C4-2B (cell line): ENCODE measurements around the gene UNG.

Experiments
- H3K27ac ChIP-seq: fragments of 450-650 bp; 2 replicates; pipeline ENCODE4 v1.5.1; 2017
- ZFX ChIP-seq: fragments of 450-650 bp; IDR thresholded peaks from 2 replicates; pipeline ENCODE4 v1.6.1; 2017
- TF ChIP-seq, protein P1 (sequence below): fragments of 450-650 bp; conservative IDR thresholded peaks from 2 replicates; pipeline ENCODE4 v1.5.1; 2017; ENCODE audit warnings: mild to moderate bottlenecking

The UNG gene

DNA sequence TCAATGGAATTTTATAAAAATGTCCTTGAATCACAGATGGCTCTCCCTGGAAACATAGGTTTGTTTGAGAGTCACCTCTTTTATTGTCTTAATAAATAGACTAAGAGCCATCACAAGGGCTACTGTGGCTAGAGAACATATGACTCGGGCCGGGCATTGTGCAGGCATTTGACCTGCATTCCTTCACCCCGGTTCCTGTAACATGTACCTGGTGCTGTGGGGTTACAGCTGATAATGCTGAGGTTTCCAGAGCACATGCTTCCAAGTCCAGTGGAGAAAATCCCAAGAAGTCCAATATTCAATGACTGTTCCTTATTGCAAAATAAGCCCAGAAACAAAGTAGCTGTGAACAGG, 18.0 kb downstream of the UNG start:
- TF ChIP-seq, protein P1, sequence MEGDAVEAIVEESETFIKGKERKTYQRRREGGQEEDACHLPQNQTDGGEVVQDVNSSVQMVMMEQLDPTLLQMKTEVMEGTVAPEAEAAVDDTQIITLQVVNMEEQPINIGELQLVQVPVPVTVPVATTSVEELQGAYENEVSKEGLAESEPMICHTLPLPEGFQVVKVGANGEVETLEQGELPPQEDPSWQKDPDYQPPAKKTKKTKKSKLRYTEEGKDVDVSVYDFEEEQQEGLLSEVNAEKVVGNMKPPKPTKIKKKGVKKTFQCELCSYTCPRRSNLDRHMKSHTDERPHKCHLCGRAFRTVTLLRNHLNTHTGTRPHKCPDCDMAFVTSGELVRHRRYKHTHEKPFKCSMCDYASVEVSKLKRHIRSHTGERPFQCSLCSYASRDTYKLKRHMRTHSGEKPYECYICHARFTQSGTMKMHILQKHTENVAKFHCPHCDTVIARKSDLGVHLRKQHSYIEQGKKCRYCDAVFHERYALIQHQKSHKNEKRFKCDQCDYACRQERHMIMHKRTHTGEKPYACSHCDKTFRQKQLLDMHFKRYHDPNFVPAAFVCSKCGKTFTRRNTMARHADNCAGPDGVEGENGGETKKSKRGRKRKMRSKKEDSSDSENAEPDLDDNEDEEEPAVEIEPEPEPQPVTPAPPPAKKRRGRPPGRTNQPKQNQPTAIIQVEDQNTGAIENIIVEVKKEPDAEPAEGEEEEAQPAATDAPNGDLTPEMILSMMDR = no peak
- TF ChIP-seq ZFX = no peak
- no peak overlapping the region for H3K27ac ChIP-seq

DNA sequence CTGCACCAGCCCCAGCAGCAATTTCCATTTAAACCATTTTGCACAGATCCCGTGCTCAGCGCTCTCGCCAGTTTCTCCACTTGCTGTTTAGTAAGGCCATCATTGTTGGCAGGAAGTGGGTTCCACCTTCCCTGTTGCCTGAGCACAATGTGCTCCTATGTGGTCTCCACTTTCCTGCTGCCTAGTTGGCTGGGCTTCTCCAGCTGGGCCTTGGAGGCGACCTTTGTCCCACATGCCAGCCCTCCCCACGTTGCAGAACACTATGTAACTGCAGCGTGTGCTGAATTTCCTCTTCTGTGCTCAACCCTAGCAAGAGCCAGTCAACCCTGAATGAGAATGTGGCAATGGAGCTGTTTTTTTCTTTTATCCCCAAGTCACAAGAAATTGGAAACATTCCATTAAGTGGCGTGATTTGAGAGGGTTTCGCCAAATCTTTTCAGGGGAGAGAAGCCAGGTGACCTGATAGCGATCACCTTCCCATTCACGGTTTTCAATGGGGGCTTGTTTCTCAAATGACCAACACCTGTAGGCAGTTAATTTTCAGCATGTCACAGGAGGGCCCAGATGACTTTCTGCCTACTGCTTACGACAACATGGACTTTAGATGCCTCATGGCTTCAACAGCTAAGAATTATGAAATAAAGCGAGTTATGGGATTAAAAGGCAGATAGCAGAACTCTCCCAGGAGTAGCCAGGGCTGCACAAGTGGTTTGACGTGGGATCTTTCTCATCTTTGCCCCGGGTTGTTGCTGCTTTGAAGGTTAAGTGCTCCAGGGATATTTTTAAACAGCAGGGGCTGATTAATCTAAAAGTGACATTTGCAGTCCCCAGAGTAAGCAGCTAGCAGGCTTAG, 18.6 kb downstream of the UNG start, which contains the start of gene ACACB:
ACACB (plus strand) TSS at position 830 of the 853 bp plus-strand sequence. CDS start 22,819 bp downstream, outside the sequence.
- H3K27ac ChIP-seq = no peak within 1 kb of the TSS
- no peak for TF ChIP-seq ZFX
- TF ChIP-seq, protein P1 = no peak

DNA sequence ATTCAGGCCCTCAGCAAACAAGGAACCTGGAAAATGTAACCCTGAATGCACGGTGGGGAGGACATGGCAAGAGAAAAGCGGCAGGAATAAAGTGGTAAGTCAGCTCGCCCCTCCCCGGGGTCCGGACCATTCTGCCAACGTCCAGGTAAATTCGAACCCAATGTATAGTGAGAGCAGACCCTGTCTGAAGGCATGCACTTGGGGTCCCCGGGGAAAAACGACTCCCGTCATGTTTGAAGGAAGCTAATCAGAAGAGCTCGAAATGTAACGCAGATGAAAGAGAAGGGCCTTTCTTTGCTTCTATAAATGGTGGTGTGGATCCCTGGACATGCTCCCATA, 19.2 kb downstream of the UNG start:
- no peak overlapping the region for H3K27ac ChIP-seq
- TF ChIP-seq, protein P1 = no peak
- no peak for TF ChIP-seq ZFX

DNA sequence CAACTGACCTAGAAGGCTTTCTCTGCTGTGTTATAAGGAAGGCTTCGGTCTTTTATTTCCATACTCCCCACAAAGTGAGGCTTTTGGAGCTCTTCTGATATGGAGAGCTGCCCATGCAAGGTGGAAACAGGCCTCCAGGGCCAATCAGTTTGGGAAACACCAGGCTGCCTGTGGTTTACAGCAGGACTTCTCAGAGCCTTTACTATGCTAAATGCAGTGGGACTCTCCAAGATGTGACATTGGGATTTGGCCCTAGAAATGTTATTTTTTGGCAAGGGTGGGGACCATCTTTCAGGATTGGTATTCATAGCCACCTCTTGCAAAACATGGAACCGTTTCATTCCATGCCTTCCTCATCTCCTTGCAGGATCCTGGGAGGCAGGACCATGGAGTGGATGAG, 22.7 kb downstream of the UNG start:
- H3K27ac ChIP-seq = no peak overlapping the region
- TF ChIP-seq ZFX = no peak
- TF ChIP-seq, protein P1 = no peak

DNA sequence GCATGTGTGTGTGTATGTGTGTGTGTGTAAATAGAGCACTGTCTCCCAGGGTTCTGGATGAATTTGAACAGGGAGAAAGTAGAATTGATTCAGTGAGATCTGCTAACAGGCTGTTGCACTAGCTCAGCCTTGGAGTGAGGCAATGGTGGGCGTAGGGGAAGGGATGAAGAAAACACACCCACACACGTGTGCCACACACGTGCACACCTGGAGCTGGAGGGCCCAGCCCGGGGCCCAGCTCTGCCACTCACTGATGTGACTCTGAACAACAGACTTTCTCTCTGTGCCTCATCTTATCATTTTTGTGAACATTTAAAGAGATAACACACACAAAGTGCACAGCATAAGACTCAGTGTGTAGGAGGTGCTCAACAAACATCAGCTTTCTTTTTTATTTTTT, 23.2 kb downstream of the UNG start:
- no peak overlapping the region for H3K27ac ChIP-seq
- TF ChIP-seq, protein P1 = no peak
- no peak for TF ChIP-seq ZFX

DNA sequence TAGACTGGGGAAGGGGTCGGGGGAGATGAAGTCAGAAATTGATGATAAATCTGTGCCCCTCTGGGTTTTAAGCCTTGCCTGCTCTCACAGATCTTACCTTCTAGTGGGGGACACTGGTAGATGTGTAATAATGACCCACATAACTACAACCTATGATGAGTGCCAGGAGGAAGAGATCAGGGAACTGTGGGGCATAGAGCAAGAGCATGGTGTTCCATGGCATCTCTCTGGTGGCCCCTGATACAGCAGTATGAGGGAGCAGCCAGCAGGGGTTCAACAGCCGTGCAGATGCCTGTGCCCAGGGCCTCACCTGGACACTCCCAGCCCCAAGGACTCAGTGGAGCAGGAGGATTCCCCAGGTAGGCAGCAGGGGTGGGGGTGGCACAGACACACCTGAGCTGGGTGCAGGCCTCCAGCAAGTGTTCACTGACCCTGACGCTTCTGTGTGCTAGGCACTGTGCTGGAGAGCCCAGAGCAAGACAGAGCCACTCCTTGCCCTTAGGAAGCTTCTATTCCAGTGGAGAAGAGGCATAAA, 24.0 kb downstream of the UNG start:
- TF ChIP-seq, protein P1 = no peak
- TF ChIP-seq ZFX = no peak
- H3K27ac ChIP-seq = no peak overlapping the region

DNA sequence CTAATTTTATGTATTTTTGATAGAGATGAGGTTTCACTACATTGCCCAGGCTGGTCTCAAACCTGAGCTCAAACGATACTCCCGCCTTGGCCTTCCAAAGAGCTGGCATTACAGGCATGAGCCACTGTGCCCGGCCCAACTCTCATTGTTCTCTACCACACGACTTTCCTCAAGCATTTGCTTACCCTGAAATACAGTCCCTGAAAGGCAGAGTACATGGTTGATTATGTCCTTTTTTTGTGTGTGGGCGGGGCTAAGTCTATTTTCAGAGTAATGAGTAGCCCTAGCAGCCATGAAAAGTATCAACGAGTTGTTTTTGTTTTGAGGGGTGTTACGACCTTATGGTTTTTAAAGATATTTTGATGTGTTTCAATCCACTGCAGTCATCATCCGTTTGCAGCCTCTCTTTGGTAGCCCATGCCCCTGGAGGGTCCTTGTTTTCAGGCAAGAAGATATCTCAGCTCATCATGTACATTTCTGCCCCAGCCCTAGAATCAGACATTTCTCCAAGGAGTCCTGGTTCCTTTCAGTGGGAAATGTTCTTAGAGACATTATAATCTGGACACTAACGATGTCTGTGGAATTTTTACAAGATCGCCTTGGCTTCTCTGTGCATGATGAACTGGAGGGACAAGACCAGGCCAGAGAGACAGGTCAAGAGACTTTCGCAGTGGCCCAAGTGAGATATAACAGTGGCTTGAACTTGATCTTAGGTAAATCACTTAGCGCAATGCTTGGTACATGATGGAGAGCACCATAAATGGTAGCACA, 27.7 kb downstream of the UNG start:
- TF ChIP-seq ZFX = no peak
- TF ChIP-seq, protein P1 = no peak
- no peak overlapping the region for H3K27ac ChIP-seq
